HL-60 (cell line): ENCODE results near the gene EPB41L2.

Experiments
- DNase-seq, 2 experiments: peaks; one replicate each; pipeline ENCODE4 v3.0.0-alpha.2; 2010 to 2020; ENCODE audit warnings: low read depth in 1 of 2, low spot score in 1 of 2
- H3K27ac ChIP-seq: fragments of 250-450 bp; sonication (Bioruptor Pico); replicated peaks from 2 replicates; pipeline ENCODE4 v1.5.1; 2020; ENCODE audit warnings: mild to moderate bottlenecking, moderate library complexity
- H3K27me3 ChIP-seq: fragments of 250-450 bp; sonication (Bioruptor Pico); 2 replicates; pipeline ENCODE4 v1.5.1; 2021; ENCODE audit warnings: mild to moderate bottlenecking, moderate library complexity; ENCODE audit not compliant: insufficient read depth, poor library complexity, severe bottlenecking
- H3K4me3 ChIP-seq: replicated peaks from 2 replicates; pipeline ENCODE4 v1.5.1; 2011; ENCODE audit warnings: mild to moderate bottlenecking, control low read depth, low read length; ENCODE audit not compliant: insufficient read depth
- GABPA ChIP-seq: IDR thresholded peaks from 2 replicates; pipeline ENCODE4 v1.6.1; 2012; ENCODE audit warnings: low read depth
- POLR2AphosphoS5 ChIP-seq: IDR thresholded peaks from 2 replicates; pipeline ENCODE4 v1.6.1; 2012; ENCODE audit warnings: low read depth
- SPI1 ChIP-seq: IDR thresholded peaks from 2 replicates; pipeline ENCODE4 v1.6.1; 2012; ENCODE audit warnings: low read depth, mild to moderate bottlenecking, borderline replicate concordance
- TF ChIP-seq, protein P1 (sequence below): IDR thresholded peaks from one replicate; pipeline ENCODE4 v1.5.1; 2011; ENCODE audit warnings: low read length, control low read depth, inconsistent platforms; ENCODE audit not compliant: insufficient read depth
- TF ChIP-seq, protein P2 (sequence below): IDR thresholded peaks from 2 replicates; pipeline ENCODE4 v1.6.1; 2012; ENCODE audit warnings: low read depth; ENCODE audit not compliant: insufficient replicate concordance

The EPB41L2 gene

GRCh38 chr6:130870179-130870880, 192.7 kb downstream of the EPB41L2 start:
- DNase-seq = no peak
- no peak for TF ChIP-seq POLR2AphosphoS5
- TF ChIP-seq GABPA = no peak
- TF ChIP-seq, protein P1, sequence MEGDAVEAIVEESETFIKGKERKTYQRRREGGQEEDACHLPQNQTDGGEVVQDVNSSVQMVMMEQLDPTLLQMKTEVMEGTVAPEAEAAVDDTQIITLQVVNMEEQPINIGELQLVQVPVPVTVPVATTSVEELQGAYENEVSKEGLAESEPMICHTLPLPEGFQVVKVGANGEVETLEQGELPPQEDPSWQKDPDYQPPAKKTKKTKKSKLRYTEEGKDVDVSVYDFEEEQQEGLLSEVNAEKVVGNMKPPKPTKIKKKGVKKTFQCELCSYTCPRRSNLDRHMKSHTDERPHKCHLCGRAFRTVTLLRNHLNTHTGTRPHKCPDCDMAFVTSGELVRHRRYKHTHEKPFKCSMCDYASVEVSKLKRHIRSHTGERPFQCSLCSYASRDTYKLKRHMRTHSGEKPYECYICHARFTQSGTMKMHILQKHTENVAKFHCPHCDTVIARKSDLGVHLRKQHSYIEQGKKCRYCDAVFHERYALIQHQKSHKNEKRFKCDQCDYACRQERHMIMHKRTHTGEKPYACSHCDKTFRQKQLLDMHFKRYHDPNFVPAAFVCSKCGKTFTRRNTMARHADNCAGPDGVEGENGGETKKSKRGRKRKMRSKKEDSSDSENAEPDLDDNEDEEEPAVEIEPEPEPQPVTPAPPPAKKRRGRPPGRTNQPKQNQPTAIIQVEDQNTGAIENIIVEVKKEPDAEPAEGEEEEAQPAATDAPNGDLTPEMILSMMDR = no peak
- no peak for TF ChIP-seq SPI1
- TF ChIP-seq, protein P2, sequence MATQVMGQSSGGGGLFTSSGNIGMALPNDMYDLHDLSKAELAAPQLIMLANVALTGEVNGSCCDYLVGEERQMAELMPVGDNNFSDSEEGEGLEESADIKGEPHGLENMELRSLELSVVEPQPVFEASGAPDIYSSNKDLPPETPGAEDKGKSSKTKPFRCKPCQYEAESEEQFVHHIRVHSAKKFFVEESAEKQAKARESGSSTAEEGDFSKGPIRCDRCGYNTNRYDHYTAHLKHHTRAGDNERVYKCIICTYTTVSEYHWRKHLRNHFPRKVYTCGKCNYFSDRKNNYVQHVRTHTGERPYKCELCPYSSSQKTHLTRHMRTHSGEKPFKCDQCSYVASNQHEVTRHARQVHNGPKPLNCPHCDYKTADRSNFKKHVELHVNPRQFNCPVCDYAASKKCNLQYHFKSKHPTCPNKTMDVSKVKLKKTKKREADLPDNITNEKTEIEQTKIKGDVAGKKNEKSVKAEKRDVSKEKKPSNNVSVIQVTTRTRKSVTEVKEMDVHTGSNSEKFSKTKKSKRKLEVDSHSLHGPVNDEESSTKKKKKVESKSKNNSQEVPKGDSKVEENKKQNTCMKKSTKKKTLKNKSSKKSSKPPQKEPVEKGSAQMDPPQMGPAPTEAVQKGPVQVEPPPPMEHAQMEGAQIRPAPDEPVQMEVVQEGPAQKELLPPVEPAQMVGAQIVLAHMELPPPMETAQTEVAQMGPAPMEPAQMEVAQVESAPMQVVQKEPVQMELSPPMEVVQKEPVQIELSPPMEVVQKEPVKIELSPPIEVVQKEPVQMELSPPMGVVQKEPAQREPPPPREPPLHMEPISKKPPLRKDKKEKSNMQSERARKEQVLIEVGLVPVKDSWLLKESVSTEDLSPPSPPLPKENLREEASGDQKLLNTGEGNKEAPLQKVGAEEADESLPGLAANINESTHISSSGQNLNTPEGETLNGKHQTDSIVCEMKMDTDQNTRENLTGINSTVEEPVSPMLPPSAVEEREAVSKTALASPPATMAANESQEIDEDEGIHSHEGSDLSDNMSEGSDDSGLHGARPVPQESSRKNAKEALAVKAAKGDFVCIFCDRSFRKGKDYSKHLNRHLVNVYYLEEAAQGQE = no peak
- no peaks in the 10 kb centered on the region for H3K27me3 ChIP-seq

GRCh38 chr6:130869681-130870080, 193.4 kb downstream of the EPB41L2 start:
- no peak overlapping the region for H3K4me3 ChIP-seq
- TF ChIP-seq SPI1 = no peak
- TF ChIP-seq, protein P1 = no peak
- no peak for TF ChIP-seq GABPA
- TF ChIP-seq, protein P2 = no peak
- no peak for DNase-seq
- H3K27me3 ChIP-seq = no peaks in the 10 kb centered on the region
- H3K27ac ChIP-seq = no peak overlapping the region

More at GRCh38 chr6:130870179-130870880, 192.7 kb downstream of the EPB41L2 start:
- no peak overlapping the region for H3K4me3 ChIP-seq
- no peak overlapping the region for H3K27ac ChIP-seq

- no peak overlapping the region for H3K27ac ChIP-seq
- DNase-seq = no peak
- H3K4me3 ChIP-seq = no peak overlapping the region
Observed at GRCh38 chr6:130865793-130866192, 197.3 kb downstream of the EPB41L2 start.

More at GRCh38 chr6:130865793-130866192, 197.3 kb downstream of the EPB41L2 start:
- TF ChIP-seq, protein P1 = no peak
- TF ChIP-seq GABPA (no peak), SPI1 (no peak), POLR2AphosphoS5 (no peak)
- TF ChIP-seq, protein P2 = no peak
- no peaks in the 10 kb centered on the region for H3K27me3 ChIP-seq
